HEK293T (cell line): ENCODE measurements around the gene PAIP2.

Source experiments
- ARNT ChIP-seq: fragments of 450-650 bp; IDR thresholded peaks from 2 replicates; pipeline ENCODE4 v1.6.1; 2017; ENCODE audit warnings: mild to moderate bottlenecking
- BHLHE40 ChIP-seq: fragments of 450-650 bp; IDR thresholded peaks from 2 replicates; pipeline ENCODE4 v1.6.1; 2016; ENCODE audit warnings: mild to moderate bottlenecking, moderate library complexity, borderline replicate concordance
- ELF4 ChIP-seq: fragments of 450-650 bp; IDR thresholded peaks from 2 replicates; pipeline ENCODE4 v1.6.1; 2017; ENCODE audit warnings: antibody characterized with exemption
- FOXA1 ChIP-seq: fragments of 450-650 bp; IDR thresholded peaks from 2 replicates; pipeline ENCODE4 v1.6.1; 2016; ENCODE audit warnings: mild to moderate bottlenecking
- FOXK2 ChIP-seq: fragments of 450-650 bp; IDR thresholded peaks from 2 replicates; pipeline ENCODE4 v1.6.1; 2016; ENCODE audit warnings: mild to moderate bottlenecking
- FOXM1 ChIP-seq: fragments of 450-650 bp; IDR thresholded peaks from 2 replicates; pipeline ENCODE4 v1.6.1; 2017; ENCODE audit warnings: mild to moderate bottlenecking, borderline replicate concordance
- HDGF ChIP-seq: fragments of 450-650 bp; IDR thresholded peaks from 2 replicates; pipeline ENCODE4 v1.6.1; 2017; ENCODE audit warnings: antibody characterized with exemption, borderline replicate concordance
- LEF1 ChIP-seq: fragments of 450-650 bp; IDR thresholded peaks from 2 replicates; pipeline ENCODE4 v1.6.1; 2017; ENCODE audit warnings: mild to moderate bottlenecking, borderline replicate concordance
- SP1 ChIP-seq: fragments of 450-650 bp; IDR thresholded peaks from 2 replicates; pipeline ENCODE4 v1.6.1; 2017
- SUZ12 ChIP-seq: fragments of 450-650 bp; IDR thresholded peaks from 2 replicates; pipeline ENCODE4 v1.6.1; 2016; ENCODE audit warnings: mild to moderate bottlenecking
- TARDBP ChIP-seq: fragments of 450-650 bp; IDR thresholded peaks from 2 replicates; pipeline ENCODE4 v1.6.1; 2016
- ZNF384 ChIP-seq: fragments of 450-650 bp; IDR thresholded peaks from 2 replicates; pipeline ENCODE4 v1.6.1; 2016
- TF ChIP-seq, protein P1 (sequence below): fragments of 450-650 bp; IDR thresholded peaks from 2 replicates; pipeline ENCODE4 v1.6.1; 2016

GRCh38 chr5:139403787-139404483 lies 62.3 kb downstream of the PAIP2 start, which contains the start of gene SPATA24:
- no peak for TF ChIP-seq ELF4
- no peak for TF ChIP-seq SP1
- no peak for TF ChIP-seq TARDBP
- no peak for TF ChIP-seq FOXA1
- TF ChIP-seq ZNF384 = no peak
- no peak for TF ChIP-seq LEF1
- TF ChIP-seq, protein P1, sequence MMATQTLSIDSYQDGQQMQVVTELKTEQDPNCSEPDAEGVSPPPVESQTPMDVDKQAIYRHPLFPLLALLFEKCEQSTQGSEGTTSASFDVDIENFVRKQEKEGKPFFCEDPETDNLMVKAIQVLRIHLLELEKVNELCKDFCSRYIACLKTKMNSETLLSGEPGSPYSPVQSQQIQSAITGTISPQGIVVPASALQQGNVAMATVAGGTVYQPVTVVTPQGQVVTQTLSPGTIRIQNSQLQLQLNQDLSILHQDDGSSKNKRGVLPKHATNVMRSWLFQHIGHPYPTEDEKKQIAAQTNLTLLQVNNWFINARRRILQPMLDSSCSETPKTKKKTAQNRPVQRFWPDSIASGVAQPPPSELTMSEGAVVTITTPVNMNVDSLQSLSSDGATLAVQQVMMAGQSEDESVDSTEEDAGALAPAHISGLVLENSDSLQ = no peak
- TF ChIP-seq FOXM1 = no peak
- TF ChIP-seq SUZ12 = no peak
- no peak for TF ChIP-seq BHLHE40
- TF ChIP-seq ARNT = no peak
- TF ChIP-seq HDGF = no peak
- TF ChIP-seq FOXK2 = no peak
